Activated naive CD4-positive, alpha-beta T cell treated with anti-CD3 and anti-CD28 coated beads, Interleukin-2, amount 50 U/mL, for 16 hours (primary cell): ENCODE data around the gene NPY4R2.
"Not testable (repeated sequence)": the region's sequence is repeated elsewhere in the genome, so short reads cannot be mapped to it uniquely, and the experiment has no call there.

ENCODE experiments used
- DNase-seq: peaks from one replicate; pipeline ENCODE4 v3.0.0-alpha.2; 2020

The NPY4R2 gene

DNA sequence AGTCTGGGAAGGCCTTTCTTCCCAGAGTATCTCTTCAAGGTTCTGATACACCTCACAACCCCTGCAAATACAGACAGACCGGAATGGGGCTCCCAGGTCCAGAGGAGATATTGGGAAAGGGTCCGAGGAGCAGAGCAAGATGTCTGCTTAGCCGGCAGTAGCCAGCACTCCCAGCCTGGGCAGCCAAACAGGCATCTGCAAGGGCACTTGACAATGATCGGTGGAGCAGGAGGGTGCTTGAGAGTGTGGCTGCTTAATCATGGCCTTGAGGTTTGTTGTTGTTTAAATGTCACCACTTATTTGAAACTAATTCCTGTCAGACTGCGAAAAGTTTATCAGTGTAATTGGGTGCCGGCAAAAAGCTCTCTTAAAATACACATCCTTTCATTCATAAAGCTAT lies 15.0 kb downstream of the NPY4R2 start:
- not testable (repeated sequence) for DNase-seq

DNA sequence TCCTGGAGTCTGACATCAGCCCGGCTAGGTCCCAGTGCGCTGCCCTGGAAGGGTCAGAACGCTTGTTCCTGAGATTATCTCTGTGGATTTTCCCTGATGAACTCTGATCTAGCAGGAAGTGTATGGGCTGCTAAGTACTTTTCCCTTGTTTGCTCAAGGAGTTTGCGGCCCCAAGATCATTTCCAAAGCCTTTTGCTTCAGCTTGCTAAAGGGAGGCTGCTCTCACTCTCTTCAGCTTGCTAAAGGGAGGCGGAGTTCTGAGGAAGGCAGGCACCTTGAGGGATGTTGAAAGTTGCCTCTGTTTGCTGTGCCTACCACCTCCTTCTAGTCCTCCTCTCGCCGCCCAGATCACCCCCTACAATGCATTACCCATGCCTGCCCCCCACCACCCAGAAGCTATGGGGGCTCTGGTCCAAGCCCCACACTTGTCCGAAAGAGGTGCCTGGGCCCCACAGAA lies 18.3 kb downstream of the NPY4R2 start:
- DNase-seq = not testable (repeated sequence)

DNA sequence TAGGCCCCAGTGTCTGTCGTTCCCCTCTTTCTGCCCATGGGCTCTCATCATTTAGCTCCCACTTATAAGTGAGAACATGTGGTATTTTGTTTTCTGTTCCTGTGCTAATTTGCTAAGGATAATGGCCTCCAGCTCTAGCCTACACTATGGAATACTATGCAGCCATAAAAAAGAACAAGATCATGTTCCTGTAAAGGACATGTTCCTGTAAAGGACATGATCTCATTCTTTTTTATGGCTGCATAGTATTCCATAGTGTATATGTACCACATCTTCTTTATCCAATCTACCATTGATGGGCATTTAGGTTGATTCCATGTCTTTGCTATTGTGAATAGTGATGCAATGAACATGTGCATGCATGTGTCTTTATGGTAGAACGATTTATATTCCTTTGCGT lies 19.2 kb downstream of the NPY4R2 start:
- not testable (repeated sequence) for DNase-seq

DNA sequence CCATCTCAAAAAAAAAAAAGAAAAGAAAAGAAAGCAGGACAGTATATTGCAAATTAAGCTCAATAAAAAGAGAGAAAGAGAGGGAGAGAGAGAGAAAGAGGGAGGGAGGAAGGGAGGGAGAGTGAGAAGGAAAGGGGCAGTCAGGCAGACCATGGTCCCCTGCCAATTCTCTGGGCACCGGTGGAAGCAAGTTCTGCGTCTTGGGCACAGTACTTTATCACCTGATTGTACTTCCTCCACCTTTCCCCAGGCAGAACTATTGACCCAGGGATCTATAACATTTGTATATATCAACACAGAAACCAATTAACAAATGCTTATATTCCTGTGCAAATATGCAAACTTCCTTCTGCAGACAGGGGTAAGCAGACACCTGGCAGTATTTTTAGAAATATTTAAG lies 22.4 kb downstream of the NPY4R2 start:
- DNase-seq = not testable (repeated sequence)

DNA sequence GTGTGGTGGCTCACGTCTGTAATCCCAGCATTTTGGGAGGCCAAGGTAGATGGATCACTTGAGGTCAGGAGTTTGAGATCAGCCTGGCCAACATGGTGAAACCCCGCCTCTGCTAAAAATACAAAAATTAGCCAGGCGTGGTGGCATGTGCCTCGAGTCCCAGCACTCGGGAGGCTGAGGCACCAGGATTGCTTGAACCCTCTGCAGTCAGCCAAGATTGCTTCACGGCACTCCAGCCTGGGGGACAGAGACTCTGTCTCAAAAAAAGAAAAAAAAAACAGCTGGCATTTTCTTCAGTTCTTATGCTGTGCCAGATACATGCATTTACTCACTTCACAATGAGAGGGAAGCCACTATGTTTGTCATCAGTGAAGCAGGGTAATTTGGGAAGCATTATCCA lies 22.9 kb downstream of the NPY4R2 start:
- DNase-seq = not testable (repeated sequence)

DNA sequence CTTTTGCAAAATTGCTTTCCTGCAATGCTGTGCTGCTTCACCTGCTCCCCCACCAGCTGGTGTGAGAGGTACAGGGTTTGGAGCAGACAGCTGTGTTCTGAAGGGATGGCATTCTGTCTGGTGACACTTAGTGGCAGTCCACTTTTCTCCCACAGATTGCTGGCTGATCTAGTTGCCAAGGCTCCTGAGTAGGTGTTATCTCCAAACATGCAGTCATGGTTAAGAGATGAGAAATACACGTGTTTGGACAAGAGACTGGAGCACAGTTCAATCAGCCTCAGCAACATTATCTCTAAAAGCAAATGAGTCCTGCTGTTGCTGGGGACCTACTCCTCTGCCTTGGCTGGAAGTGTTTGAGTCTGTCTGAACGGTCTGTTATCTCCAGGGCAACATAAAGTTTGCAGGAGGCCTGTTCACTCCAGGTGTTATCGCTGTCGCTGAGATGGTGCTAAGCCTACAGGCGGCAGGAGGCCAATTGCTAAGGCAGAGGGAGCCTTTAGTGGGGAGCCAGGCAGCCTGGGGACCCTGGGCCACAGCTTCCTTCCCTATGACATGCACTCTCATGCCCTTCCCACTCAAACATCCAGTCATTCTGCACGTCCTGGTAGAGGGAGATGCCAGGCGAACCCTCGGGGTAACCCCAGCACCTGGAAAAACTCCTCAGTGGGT lies 24.0 kb downstream of the NPY4R2 start:
- DNase-seq = not testable (repeated sequence)

DNA sequence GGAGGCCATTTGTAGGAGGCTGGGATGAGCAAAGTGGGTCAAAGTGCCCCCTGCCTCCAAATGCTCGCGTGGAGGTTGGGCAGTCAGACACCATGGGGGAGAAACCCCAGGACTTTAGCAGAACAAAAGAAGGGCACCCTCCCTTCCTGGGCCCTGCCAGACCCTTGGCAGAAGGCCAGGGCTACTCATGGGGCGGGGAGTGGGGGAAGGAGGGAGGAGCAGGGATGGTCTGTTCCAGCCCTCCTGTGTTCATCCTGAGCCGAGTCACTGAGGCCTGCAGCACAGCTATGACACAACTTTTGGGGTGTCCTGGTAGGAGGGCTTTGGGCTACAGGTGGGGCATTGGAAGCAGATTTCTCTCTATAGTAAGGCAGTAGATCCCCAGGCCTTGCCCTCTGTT lies 24.9 kb downstream of the NPY4R2 start:
- not testable (repeated sequence) for DNase-seq

DNA sequence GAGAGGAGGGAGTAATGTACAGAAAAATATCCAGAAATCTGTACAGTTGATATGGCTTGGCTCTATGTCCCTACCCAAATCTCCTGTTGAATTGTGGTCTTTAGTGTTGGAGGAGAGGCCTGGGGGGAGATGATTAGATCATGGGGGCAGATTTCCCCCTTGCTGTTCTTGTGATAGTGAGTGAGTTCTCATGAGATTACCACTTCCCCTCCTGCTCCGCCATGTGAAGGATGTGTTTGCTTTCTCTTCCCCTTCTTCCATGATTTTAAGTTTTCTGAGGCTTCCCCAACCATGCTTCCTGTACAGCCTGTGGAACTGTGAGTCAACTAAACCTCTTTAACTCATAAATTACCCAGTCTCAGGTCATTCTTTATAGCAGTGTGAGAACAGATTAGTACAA lies 29.0 kb downstream of the NPY4R2 start:
- DNase-seq = not testable (repeated sequence)

DNA sequence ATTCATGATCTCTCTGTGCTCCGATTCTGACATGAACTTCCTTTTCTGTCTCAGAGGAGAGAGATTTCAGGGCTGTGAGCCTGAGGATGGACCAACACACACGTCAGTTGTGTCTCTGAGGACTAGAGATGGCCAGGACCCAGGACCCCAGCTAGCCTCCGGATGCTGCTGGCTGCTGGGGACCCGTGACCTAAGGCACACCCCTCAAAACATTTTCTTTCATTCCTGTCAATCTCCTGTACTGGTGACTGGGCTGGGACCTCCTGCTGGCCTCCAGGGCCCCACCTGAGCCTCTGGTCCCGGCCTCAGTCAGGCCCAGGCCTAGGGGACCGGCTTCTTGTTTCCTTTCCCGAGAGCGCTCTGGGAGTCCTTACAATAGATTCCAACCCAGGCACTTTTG lies 38.7 kb downstream of the NPY4R2 start:
- not testable (repeated sequence) for DNase-seq

DNA sequence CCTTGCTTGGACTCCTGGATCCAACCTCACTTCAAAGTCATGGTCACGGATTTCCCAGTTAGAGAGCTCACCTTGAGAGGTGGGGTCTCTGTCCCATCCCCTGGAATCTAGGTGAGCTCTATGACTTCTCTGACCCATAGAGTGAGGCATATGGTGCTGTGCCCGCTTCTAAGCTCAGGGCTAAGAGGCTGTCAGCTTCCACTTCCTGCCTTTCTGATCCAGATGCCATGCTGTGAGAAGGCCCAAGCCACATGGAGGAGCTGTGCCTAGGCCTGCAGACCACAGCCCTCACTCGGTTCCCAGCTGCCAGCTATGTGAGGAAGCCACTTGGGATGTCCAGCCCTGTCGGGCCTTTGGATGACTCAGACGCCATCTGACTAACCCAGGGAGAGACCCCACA lies 41.2 kb downstream of the NPY4R2 start:
- DNase-seq = not testable (repeated sequence)

DNA sequence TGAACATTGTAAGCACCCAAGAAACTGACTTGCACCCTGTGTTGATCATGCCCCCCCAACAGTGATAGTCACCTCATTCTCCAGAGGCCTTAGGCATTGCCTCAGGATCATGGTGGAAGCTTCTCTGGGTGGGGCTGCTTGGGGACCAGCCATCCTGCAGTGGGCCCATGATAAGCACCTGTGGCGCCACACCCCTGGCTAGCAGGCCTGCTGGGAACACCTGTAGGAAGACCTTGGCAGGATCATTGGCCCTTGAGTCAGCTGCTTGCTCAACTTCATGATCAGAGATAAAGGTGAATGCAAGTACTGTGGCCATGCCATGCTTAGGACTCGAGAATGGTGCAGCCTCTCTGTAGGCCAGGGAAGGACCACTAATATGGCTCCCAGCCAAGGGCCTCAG lies 42.2 kb downstream of the NPY4R2 start:
- not testable (repeated sequence) for DNase-seq

DNA sequence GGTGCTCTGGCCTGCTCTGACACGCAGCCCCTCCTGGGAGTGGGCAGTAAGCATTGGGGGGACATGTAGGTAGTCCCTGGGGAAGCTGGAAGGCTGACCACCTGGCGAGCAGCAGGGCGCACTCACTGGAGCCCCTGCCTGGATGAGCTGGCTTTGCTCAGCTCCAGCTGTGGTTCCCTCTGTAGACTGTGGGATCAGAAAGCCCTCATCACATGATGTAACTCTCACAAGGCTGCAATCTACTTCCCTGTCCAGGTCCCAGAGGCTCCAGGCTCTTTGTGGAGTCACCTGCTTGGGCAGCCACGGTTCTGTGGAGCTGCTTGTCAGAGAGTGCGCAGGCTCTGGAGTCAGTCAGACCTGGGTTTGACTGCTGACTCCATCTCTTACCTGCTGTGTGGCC lies 44.3 kb downstream of the NPY4R2 start:
- not testable (repeated sequence) for DNase-seq

DNA sequence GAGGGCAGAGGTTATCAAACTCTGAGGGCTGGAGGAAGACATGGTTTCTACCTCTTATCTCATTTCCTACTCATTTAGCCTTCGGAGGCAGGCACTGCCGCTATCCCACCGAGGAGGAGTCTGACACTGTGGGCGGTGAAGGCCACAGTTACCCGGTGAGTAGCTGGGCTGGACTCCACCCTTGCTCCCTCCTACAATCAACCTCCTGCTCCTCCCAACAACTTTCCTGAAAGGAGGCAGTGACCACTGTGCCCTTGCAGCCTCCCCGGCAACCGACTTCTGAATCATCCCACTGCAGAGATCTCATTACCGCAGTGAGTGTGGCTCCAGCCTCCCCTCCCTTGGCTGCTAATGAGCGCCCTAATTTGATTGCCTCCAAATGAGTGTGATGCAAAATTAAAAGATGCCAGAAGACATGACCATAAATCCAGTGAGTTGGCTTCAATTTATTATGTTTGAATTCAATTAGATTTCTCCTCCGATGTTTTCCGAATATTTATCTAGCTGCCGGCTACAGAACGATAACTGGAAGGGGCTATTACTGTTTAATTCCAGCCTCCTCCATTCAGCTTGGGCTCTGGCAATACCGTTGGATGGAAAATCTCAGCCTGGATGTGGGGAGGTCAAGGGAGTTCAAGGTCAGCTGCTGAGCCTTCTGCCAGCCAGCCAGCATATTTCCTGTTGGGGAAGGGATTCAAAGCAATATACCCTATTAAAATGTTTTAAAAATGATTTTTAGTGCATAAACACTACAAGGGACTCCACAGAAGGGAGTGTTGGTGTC lies 46.0 kb downstream of the NPY4R2 start:
- DNase-seq = not testable (repeated sequence)

DNA sequence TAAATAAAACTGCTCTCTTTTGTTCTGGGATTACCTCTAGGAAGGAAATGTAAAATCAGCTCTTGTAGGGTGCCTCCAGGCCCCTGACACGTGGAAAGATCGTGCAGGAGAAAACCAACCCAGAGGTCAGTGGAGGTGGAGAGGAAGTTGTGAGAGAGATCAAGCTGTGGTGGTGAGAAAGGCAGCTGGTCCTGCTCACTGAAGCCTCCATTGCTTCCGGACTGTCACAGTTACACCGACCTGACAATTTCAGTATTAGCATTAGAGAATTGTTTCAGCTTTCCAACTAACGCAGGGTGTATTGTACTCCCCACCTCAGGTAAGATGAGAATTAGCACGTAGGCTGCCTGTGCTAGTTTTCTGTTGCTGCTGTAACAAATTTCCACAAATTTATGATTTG lies 50.5 kb downstream of the NPY4R2 start:
- DNase-seq = not testable (repeated sequence)

DNA sequence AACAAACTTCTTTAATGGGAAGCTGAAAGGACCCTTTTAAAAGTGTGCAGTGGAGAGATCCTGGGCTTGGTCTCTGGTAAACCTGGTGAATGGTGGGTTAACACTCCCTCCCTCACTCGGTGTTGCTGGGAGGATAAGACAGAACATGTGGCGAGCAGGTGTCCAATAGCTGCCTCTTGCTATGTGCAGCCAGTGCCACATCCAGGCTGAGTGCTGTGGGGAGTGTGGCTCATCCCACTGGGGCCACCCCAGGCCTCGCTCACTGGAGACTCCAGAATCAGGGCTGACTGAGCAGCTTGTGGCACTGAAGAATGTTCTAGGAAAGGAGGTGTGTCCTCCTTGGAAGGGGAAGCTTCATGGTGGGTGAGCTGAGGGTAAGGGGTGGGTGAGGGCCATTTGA lies 51.6 kb downstream of the NPY4R2 start:
- not testable (repeated sequence) for DNase-seq

DNA sequence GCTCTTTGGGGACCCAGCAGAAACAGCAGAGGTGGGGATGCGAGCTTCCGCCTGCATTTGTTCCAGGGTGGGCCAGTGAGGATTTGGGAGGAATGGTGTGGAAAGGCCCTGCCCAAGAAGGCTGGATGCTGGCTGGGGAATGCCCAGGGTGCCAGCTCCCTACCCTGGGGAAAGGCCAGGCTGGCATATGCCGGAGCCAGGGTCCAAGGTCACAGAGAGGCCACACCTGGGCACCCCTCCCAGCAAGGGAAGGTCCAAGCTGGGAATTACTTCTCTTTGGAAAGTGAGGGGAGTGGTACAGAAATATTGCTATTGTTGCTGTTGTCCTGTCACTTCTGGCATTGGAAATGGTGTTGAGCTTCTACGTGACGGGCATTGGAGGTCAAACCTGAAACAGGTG lies 53.1 kb downstream of the NPY4R2 start:
- DNase-seq = not testable (repeated sequence)

DNA sequence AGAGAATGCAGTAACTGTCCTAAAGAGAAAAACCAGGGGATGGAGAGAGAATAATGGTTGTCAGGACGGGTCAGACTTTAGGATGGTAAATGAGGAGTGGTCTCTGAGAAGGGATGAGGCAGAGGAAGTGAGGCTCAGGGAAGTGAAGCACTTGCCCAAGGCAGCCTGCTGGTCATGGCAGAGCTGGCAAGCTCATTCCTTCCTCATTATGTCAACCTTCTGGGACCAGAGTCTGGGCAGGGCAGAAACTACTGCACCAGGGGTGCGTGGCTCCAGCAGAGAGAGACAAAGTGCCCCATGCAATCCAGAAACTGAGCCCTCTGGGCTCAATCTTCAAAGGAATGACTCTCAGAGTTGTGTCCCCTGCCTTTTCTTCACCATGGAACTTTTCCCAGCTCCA lies 53.6 kb downstream of the NPY4R2 start:
- DNase-seq = not testable (repeated sequence)
